HEK293 (cell line): Measurements from ENCODE around the gene ARHGEF12.

Experiments
- CTCF ChIA-PET: fragments of 350-600 bp; formaldehyde crosslinking; extraction: SDS; loops from one replicate; lab custom pipeline; 2021; ENCODE audit warnings: antibody characterized with exemption; lab: Yijun Ruan, JAX
- POLR2A ChIA-PET: fragments of 300-600 bp; formaldehyde crosslinking; extraction: SDS; loops from one replicate; lab custom pipeline; 2020; ENCODE audit warnings: antibody characterized with exemption, inconsistent platforms; lab: Yijun Ruan, JAX
- H3K27ac ChIP-seq: fragments of 200-500 bp; sonication (Bioruptor generic); 2 replicates; pipeline ENCODE4 v1.5.1; 2014; ENCODE audit warnings: low read depth, low read length, control low read depth, inconsistent platforms; ENCODE audit errors: extremely low read depth
- H3K36me3 ChIP-seq, 2 experiments: fragments of 200-500 bp in 1 of 2; sonication (Bioruptor generic) in 1 of 2; 1 replicate in 1 of 2; 2 replicates in 1 of 2; pipeline ENCODE4 v1.5.1; 2014 to 2017; ENCODE audit warnings: inconsistent platforms in 2 of 2, low read length in 2 of 2; ENCODE audit not compliant: control insufficient read depth in 2 of 2, insufficient read depth in 1 of 2
- H3K4me1 ChIP-seq: fragments of 200-500 bp; sonication (Bioruptor generic); 2 replicates; pipeline ENCODE4 v1.5.1; 2014; ENCODE audit warnings: mild to moderate bottlenecking, low read length, inconsistent platforms; ENCODE audit not compliant: control insufficient read depth, insufficient read depth
- H3K4me3 ChIP-seq: 2 replicates; pipeline ENCODE4 v1.5.1; 2011; ENCODE audit warnings: low read depth, mild to moderate bottlenecking, control low read depth, low read length, moderate library complexity
- H3K9me3 ChIP-seq: fragments of 200-500 bp; sonication (Bioruptor generic); 2 replicates; pipeline ENCODE4 v1.5.1; 2014; ENCODE audit warnings: low read depth, low read length, inconsistent platforms; ENCODE audit not compliant: control insufficient read depth, insufficient read depth
- BCL11A ChIP-seq: fragments of 450-650 bp; formaldehyde crosslinking; IDR thresholded peaks from 2 replicates; pipeline ENCODE4 v1.5.1; 2016; ENCODE audit warnings: low read depth, missing biosample characterization, missing genetic modification characterization
- CTCF ChIP-seq: fragments of 450-650 bp; formaldehyde crosslinking; IDR thresholded peaks from 2 replicates; pipeline ENCODE4 v1.5.1; 2016; ENCODE audit warnings: missing biosample characterization, missing genetic modification characterization
- GLI2 ChIP-seq: fragments of 450-650 bp; formaldehyde crosslinking; IDR thresholded peaks from 2 replicates; pipeline ENCODE4; 2017; ENCODE audit warnings: missing biosample characterization, missing genetic modification characterization, low read depth, borderline replicate concordance
- HOXD13 ChIP-seq: sonication (generic); formaldehyde crosslinking; IDR thresholded peaks from 2 replicates; pipeline ENCODE4 v1.8.0; 2022; ENCODE audit warnings: missing genetic modification reagents, borderline replicate concordance
- KLF1 ChIP-seq: fragments of 450-650 bp; formaldehyde crosslinking; IDR thresholded peaks from 2 replicates; pipeline ENCODE4 v1.5.1; 2016; ENCODE audit warnings: missing biosample characterization, missing genetic modification characterization
- PBX3 ChIP-seq: sonication (generic); formaldehyde crosslinking; IDR thresholded peaks from 2 replicates; pipeline ENCODE4 v1.8.1; 2022; ENCODE audit warnings: mild to moderate bottlenecking, moderate library complexity, missing genetic modification reagents
- ZBTB17 ChIP-seq: fragments of 450-650 bp; formaldehyde crosslinking; IDR thresholded peaks from 2 replicates; pipeline ENCODE4 v1.5.1; 2016; ENCODE audit warnings: missing biosample characterization, missing genetic modification characterization
- ZNF2 ChIP-seq: fragments of 450-650 bp; formaldehyde crosslinking; IDR thresholded peaks from 2 replicates; pipeline ENCODE4 v1.5.1; 2016; ENCODE audit warnings: missing biosample characterization, missing genetic modification characterization
- ZNF221 ChIP-seq: fragments of 450-650 bp; formaldehyde crosslinking; IDR thresholded peaks from 2 replicates; pipeline ENCODE4 v1.5.1; 2017; ENCODE audit warnings: missing biosample characterization, missing genetic modification characterization, borderline replicate concordance
- ZNF335 ChIP-seq: fragments of 450-650 bp; formaldehyde crosslinking; conservative IDR thresholded peaks from 2 replicates; pipeline ENCODE4 v1.5.1; 2016; ENCODE audit warnings: missing biosample characterization, missing genetic modification characterization
- ZNF341 ChIP-seq: fragments of 450-650 bp; formaldehyde crosslinking; IDR thresholded peaks from 2 replicates; pipeline ENCODE4; 2016; ENCODE audit warnings: low read depth, missing biosample characterization, missing genetic modification characterization
- ZNF473 ChIP-seq: fragments of 450-650 bp; formaldehyde crosslinking; IDR thresholded peaks from 2 replicates; pipeline ENCODE4 v1.5.1; 2017; ENCODE audit warnings: missing biosample characterization, missing genetic modification characterization
- ZNF521 ChIP-seq: fragments of 450-650 bp; formaldehyde crosslinking; IDR thresholded peaks from 2 replicates; pipeline ENCODE4 v1.5.1; 2017; ENCODE audit warnings: missing biosample characterization, mild to moderate bottlenecking, missing genetic modification characterization
- ZNF664 ChIP-seq: fragments of 450-650 bp; formaldehyde crosslinking; IDR thresholded peaks from 2 replicates; pipeline ENCODE4 v1.5.1; 2016; ENCODE audit warnings: missing biosample characterization, missing genetic modification characterization
- ZNF692 ChIP-seq: fragments of 450-650 bp; formaldehyde crosslinking; IDR thresholded peaks from 2 replicates; pipeline ENCODE4 v1.5.1; 2016; ENCODE audit warnings: missing biosample characterization, missing genetic modification characterization
- ZNF777 ChIP-seq: fragments of 450-650 bp; formaldehyde crosslinking; IDR thresholded peaks from 2 replicates; pipeline ENCODE4 v1.5.1; 2017; ENCODE audit warnings: missing biosample characterization, missing genetic modification characterization, borderline replicate concordance
- TF ChIP-seq, protein P1 (sequence below): fragments of 450-650 bp; formaldehyde crosslinking; IDR thresholded peaks from 2 replicates; pipeline ENCODE4 v1.5.1; 2016; ENCODE audit warnings: missing biosample characterization, missing genetic modification characterization, borderline replicate concordance
- TF ChIP-seq, protein P2 (sequence below): fragments of 450-650 bp; formaldehyde crosslinking; IDR thresholded peaks from 2 replicates; pipeline ENCODE4 v1.5.1; 2016; ENCODE audit warnings: missing biosample characterization, missing genetic modification characterization

The ARHGEF12 gene

DNA sequence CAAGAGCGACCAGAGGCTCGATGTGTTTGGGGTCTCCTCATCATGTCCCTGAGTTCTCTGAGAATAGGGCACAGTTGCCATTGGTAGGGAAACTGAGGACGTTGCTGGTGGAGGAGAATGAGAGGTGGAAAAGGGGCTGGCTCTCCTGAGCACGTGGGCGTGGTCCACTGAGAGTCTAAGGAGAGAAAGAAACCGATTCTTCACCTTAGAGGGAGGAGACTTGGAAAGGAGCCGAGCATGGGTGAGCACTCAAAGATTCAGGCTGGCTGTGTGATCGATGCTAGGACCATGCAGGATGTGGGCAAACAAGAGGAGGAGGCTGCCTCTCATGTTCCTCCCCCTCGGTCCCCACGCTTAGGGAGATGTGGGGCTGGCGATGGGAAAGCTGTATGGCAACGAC lies 30.9 kb upstream of the ARHGEF12 start:
- no peaks in the 10 kb centered on the region for H3K9me3 ChIP-seq
- no peaks in the 10 kb centered on the region for H3K36me3 ChIP-seq
- TF ChIP-seq ZNF521: no peak
- no peak for TF ChIP-seq ZNF473 (tag by site-specific recombination)
- no peak for TF ChIP-seq BCL11A (tag by site-specific recombination)
- TF ChIP-seq PBX3: no peak
- TF ChIP-seq ZNF777: no peak
- TF ChIP-seq ZNF221 (tag by site-specific recombination): no peak
- TF ChIP-seq ZNF692: no peak
- TF ChIP-seq, protein P1, sequence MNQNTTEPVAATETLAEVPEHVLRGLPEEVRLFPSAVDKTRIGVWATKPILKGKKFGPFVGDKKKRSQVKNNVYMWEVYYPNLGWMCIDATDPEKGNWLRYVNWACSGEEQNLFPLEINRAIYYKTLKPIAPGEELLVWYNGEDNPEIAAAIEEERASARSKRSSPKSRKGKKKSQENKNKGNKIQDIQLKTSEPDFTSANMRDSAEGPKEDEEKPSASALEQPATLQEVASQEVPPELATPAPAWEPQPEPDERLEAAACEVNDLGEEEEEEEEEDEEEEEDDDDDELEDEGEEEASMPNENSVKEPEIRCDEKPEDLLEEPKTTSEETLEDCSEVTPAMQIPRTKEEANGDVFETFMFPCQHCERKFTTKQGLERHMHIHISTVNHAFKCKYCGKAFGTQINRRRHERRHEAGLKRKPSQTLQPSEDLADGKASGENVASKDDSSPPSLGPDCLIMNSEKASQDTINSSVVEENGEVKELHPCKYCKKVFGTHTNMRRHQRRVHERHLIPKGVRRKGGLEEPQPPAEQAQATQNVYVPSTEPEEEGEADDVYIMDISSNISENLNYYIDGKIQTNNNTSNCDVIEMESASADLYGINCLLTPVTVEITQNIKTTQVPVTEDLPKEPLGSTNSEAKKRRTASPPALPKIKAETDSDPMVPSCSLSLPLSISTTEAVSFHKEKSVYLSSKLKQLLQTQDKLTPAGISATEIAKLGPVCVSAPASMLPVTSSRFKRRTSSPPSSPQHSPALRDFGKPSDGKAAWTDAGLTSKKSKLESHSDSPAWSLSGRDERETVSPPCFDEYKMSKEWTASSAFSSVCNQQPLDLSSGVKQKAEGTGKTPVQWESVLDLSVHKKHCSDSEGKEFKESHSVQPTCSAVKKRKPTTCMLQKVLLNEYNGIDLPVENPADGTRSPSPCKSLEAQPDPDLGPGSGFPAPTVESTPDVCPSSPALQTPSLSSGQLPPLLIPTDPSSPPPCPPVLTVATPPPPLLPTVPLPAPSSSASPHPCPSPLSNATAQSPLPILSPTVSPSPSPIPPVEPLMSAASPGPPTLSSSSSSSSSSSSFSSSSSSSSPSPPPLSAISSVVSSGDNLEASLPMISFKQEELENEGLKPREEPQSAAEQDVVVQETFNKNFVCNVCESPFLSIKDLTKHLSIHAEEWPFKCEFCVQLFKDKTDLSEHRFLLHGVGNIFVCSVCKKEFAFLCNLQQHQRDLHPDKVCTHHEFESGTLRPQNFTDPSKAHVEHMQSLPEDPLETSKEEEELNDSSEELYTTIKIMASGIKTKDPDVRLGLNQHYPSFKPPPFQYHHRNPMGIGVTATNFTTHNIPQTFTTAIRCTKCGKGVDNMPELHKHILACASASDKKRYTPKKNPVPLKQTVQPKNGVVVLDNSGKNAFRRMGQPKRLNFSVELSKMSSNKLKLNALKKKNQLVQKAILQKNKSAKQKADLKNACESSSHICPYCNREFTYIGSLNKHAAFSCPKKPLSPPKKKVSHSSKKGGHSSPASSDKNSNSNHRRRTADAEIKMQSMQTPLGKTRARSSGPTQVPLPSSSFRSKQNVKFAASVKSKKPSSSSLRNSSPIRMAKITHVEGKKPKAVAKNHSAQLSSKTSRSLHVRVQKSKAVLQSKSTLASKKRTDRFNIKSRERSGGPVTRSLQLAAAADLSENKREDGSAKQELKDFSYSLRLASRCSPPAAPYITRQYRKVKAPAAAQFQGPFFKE (tag by site-specific recombination): no peak
- no peaks in the 10 kb centered on the region for H3K4me1 ChIP-seq
- CTCF ChIA-PET: interaction anchor here (0.6 to 14.7 kb wide), 3 partner anchors 72 to 1108 kb away, joined by 3 to 349 read pairs (median 3); no protein-coding TSS in a partner anchor
- POLR2A ChIA-PET: no interaction called here
- no peak overlapping the region for H3K27ac ChIP-seq
- no peak overlapping the region for H3K4me3 ChIP-seq

- ChIA-PET POLR2A (no interaction called here), CTCF (interaction anchor here (0.7 to 14.7 kb wide), 8 partner anchors 9 to 108 kb away, joined by 3 to 349 read pairs (median 3); no protein-coding TSS in a partner anchor)
- Histone ChIP-seq H3K4me3 (no peak overlapping the region), H3K36me3 (no peaks in the 10 kb centered on the region), H3K9me3 (no peaks in the 10 kb centered on the region), H3K27ac (no peak overlapping the region), H3K4me1 (no peaks in the 10 kb centered on the region)
- TF ChIP-seq ZNF341 (tag by site-specific recombination): peak; percentile 83
- TF ChIP-seq ZNF335 (tag by site-specific recombination): peak; percentile 99
- TF ChIP-seq CTCF (tag by site-specific recombination): 0 out of 2 replicates have a peak, but pooled peaks have one; percentile 20
- TF ChIP-seq ZBTB17: peak; percentile 41; the same call in 1 of the 2 replicates
- peak; percentile 54 for TF ChIP-seq KLF1 (tag by site-specific recombination)
- TF ChIP-seq ZNF2: 0 out of 2 replicates have a peak, but pooled peaks have one; percentile 30
- no peak for TF ChIP-seq GLI2 (tag by site-specific recombination)
- TF ChIP-seq, protein P2, sequence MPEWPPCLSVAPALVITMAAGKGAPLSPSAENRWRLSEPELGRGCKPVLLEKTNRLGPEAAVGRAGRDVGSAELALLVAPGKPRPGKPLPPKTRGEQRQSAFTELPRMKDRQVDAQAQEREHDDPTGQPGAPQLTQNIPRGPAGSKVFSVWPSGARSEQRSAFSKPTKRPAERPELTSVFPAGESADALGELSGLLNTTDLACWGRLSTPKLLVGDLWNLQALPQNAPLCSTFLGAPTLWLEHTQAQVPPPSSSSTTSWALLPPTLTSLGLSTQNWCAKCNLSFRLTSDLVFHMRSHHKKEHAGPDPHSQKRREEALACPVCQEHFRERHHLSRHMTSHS (tag by site-specific recombination): no peak
- TF ChIP-seq HOXD13 (CRISPR knock-in tag): no peak
- TF ChIP-seq ZNF664: no peak
Observed at GRCh38 chr11:120306519-120307242, 29.5 kb upstream of the ARHGEF12 start.
